CD1c-positive myeloid dendritic cell (primary cell): Measurements from ENCODE around the gene SPATS1.
"Not testable (repeated sequence)": the region's sequence is repeated elsewhere in the genome, so short reads cannot be mapped to it uniquely, and the experiment has no call there.

Experiments
- DNase-seq: peaks from one replicate; pipeline ENCODE4 v3.0.0-alpha.2; 2016; ENCODE audit errors: extremely low spot score

SPATS1 gene

DNA sequence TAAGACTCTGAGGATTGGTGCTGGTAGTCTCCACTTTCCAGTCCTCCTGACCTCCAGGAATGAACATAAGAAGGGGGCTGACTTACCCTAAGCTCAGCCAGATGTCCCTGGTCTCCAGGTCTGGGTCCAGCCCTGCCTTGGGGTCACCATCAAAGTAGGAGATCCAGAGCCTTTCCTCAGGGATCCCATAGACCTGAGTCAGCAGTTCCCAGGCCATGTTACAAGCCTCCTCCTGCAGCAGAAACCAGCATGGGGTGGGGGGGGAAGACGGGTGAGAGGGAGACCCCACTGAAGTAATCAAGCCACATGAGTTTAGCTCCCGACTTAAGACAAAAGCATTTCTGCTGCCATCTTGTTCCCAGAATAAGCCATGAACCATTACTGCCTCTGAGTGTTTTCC, 31.1 kb upstream of the SPATS1 start:
- DNase-seq = no peak

DNA sequence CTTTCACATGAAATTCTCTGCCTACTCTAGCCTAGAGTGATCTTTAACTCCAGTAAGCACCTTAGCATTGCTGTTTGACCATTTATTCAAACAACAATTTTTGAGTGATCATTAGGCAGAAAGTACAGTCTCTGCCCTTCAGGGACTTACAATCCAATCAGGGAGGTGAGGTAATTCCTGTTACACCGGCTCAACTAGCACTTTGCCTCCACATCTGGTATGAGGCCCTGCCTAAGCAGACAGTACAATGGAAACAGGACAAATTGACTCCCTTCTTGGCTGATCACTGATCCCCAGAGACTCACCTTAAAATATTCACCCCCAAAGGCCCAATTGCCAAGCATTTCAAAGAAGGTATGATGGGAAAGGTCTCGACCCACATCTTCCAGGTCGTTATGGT, 30.7 kb upstream of the SPATS1 start:
- no peak for DNase-seq

DNA sequence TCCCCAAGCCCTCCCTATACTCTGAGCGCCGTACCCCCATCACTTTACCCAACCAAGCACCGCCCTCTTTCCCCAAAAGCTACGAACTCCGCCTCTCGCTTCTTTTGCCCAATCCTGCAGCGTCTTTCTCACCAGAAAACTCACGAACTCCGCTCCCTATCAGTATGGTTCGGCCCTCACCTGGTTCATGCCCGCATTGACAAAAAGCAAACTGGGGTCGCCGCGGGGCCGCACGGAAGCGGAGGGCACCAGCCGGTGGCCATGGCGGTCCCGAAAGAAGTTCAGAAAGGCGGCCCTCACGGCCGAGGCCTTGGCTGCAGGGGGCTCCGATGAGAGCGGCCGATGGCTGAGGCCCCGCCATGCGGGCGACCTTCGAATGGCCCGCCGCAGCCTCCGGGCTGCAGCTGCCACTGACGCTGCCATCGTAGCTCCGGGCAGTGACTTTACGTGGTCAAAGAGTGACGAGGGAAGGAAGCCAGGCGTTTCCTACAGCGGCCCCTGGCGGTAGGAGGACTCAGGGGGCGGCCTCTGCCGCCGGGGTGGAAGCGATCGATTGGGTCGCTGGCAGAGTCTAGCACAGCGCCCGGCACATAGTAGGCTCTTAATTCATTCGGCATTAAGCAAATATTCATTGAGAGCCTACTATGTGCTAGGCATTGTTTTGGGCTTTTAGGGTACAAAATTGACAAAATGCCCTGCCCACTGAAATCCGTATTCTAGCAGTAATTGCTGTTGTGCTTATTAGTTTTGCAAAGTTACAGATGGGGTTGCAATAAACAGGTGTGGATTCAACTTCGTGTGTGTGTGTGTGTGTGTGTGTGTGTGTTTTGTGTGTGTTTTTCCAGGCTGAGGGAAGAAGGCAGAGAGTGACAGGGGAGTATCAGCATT, 29.3 kb upstream of the SPATS1 start, which contains the start of gene AARS2:
AARS2 (minus strand) TSS at position 447 of the 888 bp plus-strand sequence; CDS start at position 423, 24 bp downstream.
- DNase-seq = peak; percentile 93

DNA sequence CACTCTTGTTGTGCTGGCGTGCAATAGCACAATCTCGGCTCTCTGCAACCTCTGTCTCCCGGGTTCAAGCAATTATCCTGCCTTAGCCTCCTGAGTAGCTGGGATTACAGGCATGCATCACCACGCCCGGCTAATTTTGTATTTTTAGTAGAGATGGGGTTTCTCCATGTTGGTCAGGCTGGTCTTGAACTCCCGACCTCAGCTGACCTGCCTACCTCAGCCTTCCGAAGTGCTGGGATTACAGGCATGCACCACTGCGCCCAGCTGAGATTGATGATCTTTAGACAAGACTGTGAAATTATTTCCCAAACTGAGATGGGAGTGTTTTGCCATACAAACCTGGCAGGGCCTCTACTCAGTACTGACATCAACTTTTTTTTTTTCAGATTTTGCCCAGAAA, 27.8 kb upstream of the SPATS1 start:
- not testable (repeated sequence) for DNase-seq

DNA sequence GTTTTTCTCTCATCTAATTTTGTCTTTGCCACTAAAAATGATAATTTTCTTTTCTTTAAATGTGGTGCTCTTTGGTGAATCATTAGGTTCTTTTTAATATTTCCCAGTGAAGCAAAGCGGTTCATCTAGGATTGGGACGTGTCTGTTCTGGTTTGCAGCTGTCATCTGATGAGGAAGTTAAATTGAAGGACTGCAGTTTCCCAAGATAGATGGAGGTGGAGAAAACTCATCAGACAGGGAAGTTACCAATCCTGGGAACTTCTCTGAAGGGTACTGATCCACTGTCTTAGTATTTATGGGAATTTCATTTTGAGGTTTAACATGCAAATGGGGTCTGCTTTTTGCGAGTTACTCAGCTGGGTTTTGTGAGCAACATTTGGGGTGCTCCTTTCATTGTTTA, 26.9 kb upstream of the SPATS1 start:
- DNase-seq = peak; percentile 56

DNA sequence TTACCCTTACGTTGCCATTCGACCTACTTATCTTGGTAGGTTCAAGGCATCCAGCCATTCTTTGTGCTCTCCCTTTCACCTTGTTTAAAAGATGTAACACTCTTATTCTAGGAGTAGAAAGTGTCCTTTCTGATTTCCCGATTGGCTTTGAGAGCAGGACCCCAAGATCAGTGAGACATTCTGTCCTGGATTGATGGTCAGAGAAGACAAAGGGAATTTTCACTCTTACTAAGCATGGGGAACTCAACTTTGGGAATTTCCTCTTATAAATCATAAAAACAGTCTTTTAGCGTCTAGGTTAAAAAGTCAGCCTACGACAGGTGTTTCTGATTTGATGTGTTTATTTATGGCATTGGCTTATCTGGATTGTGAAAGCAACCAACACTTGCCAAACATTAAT, 26.5 kb upstream of the SPATS1 start:
- DNase-seq = no peak

DNA sequence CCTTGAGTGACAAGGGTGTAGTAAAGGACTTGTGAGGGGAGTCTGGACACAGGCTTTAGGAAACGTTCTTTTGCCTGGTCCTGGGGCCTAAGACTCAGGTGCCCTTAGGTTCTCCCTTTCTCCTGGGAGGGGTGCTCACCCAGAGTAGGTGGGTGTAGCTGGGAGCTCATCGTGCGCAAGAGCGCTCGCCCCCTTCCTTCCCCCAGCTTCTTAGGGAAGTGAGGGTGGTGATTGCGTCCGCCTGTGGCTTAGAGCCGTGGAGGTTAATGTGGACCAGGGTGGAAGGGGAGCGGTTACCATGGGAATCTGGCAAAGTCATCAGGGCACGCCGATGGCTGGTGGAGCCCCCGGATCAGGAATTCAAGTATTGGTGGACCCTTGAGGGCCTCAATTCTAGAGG, 26.0 kb upstream of the SPATS1 start:
- peak; percentile 64 for DNase-seq

DNA sequence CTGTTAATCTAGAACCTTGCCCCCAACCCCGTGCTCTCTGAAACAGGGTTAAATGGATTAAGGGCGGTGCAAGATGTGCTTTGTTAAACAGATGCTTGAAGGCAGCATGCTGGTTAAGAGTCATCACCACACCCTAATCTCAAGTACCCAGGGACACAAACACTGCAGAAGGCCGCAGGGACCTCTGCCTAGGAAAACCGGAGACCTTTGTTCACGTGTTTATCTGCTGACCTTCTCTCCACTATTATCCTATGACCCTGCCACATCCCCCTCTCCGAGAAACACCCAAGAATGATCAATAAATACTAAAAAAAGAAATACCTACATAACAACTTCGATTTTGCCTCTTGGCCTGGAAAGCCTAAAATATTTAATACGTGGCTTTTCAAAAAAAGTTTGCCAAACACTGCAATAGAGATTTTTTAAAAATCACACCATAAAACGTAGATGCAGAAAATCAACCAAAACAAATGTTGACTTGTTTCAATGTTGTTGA, 25.3 kb upstream of the SPATS1 start:
- not testable (repeated sequence) for DNase-seq

DNA sequence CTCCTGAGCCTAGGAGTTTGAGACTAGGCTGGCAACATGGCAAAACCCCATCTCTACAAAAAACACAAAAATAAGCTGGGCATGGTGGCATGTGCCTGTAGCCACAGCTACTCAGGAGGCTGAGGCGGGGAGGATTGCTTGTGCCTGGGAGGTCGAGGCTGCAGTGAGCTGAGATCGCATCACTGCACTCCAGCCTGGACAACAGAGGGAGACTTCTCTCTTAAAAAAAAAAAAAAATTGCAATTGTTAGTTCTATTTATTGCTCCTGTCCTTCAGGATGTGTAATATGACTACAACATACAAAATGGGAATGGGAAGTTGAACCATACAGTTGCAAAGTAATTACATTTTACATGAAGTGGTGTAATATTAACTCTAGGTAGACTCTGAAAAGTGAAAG, 21.2 kb upstream of the SPATS1 start:
- no peak for DNase-seq

DNA sequence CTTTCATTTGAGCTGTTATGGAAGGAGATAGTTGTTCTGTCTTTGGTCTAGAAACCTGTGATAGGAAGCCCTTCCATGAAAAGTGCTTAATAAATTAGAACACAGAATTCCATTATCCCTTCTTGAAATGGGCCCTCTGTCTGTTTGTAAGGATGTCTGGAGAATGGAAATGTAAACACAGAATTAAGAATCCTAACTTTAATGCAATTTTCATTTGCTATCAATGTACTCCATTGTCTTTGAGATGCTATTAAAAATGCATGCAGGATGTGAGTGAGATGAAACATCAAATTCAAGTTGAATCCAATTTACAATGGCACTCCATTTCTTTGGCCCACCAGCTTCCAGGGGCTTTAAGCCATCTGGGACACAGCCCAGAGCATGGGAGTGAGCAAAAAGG, 15.4 kb upstream of the SPATS1 start:
- DNase-seq = no peak

DNA sequence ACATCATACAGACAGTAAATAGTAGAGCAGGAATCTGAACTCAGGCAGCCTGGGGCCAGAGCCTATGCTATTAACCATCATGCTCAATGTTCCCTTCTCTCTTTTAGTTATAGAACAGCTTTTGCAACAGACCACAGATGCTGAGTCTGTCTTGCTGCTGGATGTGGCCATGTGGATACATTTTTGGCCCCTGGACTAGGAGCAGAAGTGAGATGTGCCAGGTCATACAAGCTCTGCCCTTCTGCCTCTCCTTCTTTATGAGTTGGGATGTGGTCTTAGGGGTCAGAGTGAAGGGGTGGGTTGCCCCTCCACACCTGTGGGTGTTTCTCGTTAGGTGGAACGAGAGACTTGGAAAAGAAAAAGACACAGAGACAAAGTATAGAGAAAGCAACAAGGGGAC, 14.7 kb upstream of the SPATS1 start:
- DNase-seq = no peak

DNA sequence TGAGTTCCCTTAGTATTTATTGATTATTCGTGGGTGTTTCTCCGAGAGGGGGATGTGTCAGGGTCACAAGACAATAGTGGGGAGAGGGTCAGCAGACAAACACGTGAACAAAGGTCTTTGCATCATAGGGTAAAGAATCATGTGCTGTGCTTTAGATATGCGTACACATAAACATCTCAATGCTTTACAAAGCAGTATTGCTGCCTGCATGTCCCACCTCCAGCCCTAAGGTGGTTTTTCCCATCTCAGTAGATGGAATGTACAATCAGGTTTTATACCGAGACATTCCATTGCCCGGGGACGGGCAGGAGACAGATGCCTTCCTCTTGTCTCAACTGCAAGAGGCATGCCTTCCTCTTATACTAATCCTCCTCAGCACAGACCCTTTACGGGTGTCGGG, 14.2 kb upstream of the SPATS1 start:
- DNase-seq = not testable (repeated sequence)

DNA sequence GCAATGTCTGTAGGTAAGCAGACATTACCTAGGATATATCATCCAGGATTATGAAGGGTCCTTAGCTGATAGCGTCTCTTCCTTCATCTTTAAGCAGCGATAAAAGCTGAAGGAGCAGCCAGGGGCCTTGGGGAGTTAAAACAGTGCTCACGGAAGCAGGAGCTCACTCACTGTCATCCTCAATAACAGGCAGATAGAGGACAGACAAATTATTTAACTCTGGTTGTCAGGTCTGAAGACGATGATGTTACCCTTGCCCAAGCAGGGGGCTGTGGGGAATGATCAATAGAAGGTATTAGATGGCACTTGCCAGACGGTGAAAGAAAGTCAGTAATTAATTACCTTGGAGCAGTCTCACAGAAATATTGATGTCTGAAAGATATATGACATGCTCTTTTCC, 12.6 kb upstream of the SPATS1 start:
- no peak for DNase-seq

DNA sequence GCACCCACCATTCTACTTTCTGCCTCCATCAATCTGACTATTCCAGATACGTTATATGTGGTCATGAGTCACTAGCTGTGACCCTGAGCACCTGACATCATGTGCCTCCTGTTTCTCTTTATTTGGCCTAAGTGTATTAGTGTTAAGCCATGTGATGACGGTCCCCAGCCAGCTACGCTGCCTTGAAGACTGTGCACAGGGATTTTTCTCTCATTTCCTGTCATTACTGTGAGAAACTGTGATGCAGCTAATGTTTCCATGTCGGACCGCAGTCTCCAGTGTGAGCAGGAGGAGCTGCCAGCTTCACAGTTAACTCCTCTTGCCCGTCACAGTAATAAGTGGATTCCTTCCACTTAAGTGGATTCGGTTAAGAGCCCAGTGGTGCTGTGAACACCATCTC, 9.9 kb upstream of the SPATS1 start:
- DNase-seq = no peak

DNA sequence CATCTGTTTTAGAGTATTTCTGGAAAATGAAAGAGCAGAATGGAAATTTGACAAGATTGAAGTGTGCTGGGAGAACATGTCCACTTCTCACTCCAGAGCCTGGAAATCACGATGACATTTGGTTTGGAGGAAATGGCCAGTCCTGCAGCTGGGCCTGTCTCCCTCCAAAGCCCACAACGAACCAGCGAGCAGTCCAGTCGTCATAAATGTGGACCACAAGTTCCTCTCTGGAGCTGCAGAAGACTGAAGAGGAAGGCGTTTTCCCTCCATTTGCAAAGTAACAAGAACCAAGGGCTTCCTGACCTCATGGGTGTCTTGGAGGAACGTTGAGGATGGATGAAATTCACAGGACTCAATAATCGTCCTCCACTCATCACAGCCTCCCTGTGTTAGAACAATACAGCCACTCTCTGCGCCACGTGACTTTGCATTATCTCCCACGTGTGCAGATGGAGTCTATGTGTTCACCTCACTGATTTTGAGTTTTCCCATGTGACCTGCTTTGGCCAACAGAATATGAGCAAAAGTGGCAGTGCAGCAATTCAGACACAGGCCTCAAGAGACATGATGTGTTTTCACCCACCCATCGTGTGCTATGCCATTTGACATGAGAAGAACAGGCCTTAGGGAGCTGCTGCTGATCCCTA, 9.1 kb upstream of the SPATS1 start:
- peak; percentile 73 for DNase-seq

DNA sequence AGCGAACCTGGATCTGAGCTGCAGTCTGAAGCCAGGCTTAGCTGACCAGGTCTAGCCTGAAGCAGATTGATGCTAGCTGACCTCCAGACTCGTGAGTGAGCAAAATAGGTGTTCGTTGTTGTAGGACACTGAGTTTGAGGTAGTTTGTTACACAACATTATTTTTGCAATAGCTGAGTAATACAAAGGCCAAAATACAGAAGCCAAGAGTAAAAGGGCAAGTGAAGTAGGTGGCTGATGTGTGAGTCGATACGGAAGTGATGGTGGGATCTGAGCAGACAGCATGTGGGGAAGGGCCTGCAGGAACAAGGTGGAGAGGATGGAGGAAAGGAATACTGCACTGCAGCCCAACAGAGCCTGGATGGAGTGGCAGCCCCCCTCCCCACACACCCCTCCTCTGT, 8.5 kb upstream of the SPATS1 start:
- DNase-seq = peak; percentile 87

DNA sequence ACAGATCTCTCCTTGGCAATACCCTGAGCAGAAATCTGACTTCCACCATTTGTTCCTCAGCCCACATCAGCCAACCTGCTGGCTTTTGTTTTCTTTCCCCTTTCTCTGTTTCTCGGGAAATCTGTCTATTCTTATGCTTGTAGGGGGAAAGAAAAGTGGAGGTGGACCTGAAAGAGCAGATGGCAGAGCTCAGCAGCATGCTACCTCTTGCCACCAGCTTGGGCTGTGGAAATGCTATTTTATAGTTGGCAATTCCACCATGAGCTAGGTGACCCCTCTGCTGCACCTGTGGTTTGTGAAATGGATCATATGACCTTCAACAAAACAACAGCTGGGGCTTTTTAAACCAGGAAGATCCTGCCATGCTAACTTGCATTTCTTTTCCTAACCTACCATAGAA, 6.8 kb upstream of the SPATS1 start:
- DNase-seq = no peak

DNA sequence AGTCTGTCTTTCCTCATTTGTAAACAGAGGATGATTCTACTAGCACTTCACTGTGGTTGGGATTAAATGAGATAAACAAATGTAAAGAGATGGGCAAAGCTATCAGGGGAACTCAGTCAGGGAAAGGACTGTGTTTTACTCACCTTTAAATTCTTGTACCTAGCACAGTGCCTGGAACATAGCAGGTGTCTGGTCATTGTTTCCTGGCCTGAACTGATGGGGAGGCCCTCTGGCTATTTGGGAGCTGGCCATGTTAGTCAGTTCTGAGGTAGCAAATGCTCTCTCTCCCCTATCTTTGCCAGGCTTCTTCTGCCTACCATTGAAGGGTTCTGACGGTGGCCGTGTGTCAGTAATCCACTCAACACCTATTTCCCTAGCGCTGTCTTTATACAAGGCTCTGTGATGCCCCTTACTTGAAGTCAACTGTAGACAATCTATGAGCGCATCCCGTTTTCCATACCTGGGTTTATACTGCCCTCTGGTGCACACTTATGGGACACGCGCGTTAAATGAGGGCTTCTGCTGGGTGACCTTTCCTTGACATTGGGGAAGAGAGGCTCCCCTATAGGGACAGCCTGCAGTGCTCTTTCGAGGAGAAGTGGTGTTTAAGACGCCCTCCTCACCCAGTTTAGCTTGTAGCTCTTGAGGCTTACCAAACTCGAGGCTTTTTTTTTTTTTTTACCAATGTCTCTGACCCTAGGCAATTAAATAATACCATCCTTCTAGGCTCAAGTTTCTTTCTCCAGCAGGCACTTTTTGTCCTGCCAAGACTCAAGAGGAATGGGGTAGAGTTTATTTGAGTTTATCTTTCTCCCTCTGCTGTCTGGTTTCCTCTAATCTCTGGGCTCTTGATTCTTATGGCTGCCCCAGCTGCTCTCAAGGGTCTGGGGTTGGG, 4.0 kb upstream of the SPATS1 start:
- peak; percentile 83 for DNase-seq

DNA sequence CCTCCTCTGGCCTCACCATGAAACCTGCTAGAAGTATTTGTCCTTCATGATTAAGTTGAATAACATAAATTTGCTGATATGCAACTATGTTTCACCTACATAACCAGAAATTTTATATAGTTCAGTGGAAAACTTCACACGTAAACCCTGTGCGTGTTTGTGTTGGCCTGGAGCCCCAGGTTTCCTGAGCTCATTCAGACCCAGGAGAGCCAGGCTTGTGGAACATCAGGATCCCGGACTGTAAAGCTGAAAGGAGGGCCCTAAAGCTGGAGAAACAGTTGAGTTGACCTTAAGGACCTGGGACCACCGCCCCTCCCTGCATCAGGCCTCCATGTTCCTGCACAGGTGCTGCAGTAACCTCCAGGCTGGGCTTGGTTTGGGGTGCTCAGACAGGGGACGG, 3.1 kb upstream of the SPATS1 start:
- no peak for DNase-seq

DNA sequence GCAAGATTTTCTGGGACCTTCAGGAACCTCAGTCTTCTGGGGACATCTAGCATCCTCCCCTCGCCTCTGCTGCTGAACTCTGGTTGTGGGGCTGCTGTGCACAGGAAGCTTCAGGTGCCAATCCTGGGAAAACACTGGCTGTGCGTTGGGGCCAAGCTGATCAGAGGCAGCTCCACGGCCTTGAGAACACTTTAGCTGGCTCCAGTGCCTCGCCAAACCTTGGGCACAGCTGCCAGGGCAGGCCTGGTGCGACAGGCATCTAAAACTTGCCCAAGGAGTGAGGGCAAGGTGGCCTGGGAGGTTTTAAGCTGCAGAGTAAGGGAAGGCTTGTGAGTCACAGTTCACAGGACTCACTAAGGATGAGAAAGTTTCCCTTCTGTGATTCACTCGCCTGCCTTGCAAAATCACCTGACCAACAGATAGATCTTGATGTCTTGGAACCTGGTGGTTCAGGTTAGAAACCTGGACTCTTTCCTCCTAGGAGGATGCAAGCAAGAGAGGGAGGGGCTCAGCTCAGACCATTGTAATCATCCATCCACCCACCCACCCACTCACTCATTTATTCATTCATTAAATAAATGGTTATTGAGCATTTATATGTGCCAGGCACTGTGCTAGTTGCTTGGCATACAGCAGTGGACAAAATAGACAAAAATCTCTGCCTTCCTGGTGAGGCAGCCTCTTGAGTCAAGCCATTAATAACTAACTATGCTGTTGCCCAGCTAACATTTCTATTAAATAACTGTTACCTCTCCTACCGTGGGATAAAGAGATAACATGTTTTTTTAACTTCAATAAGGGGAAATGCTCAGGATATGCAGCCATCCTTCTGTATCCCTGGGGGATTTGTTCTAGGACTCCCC, 2.5 kb upstream of the SPATS1 start:
- DNase-seq = no peak
